ENCODE measurements around the gene GPR146. TPM values are rescaled to one million over a fixed set of nuclear protein-coding genes. Genes with fewer than 3 reads are reported as not detected.
A peak's percentile ranks its signal among the peaks of the same experiment; 100 is the strongest.

GPR146 gene
- polyA plus RNA-seq, 3 donors: 0.48 to 0.92 (median 0.48) TPM

GRCh38 chr7:994592-995308 is 49.6 kb upstream of the GPR146 start:
- no peak overlapping the region for H3K27ac ChIP-seq (ENCODE audit: low read depth in 1 of 2, low read length in 2 of 2)
- DNase-seq: no peak
- no peak overlapping the region for H3K4me3 ChIP-seq (replicated peaks in 1 of 3; ENCODE audit: low read depth in 2 of 3, low read length in 3 of 3)
- H3K4me1 ChIP-seq (ENCODE audit: control insufficient read depth in 1 of 2, insufficient read depth in 2 of 2, low read length in 2 of 2): peaks cover 5 to 7% of the 10 kb centered on the region in 2 donors
- H3K27ac Mint-ChIP-seq: peak overlapping the region in 1 of 7 donors; percentile 15
- WGBS (ENCODE audit: insufficient coverage): 90% methylated on average over 27 of the region's 28 CpGs
- no peak overlapping the region for H3K4me3 Mint-ChIP-seq
- H3K27me3 ChIP-seq (ENCODE audit: control insufficient read depth in 2 of 2, insufficient read depth in 2 of 2, low read length in 2 of 2): no peaks in the 10 kb centered on the region
- intact Hi-C loops (cut with micrococcal nuclease): loop anchor here (1.0 to 5.0 kb wide), 2 partner anchors 71 to 183 kb away; no protein-coding TSS in a partner anchor
- H3K9me3 Mint-ChIP-seq: peaks cover 0 to 1% (median 0%) of the 10 kb centered on the region in 7 donors
- peaks cover 3 to 8% of the 10 kb centered on the region in 2 donors for H3K36me3 ChIP-seq (replicated peaks in 1 of 2; ENCODE audit: control insufficient read depth in 1 of 2, insufficient read depth in 2 of 2, low read length in 2 of 2)
- no peaks in the 10 kb centered on the region for H4K20me1 ChIP-seq (ENCODE audit: insufficient read depth, low read length)
- TF ChIP-seq CTCF (IDR thresholded peaks at IDR 0.05): no peak
- H3K36me3 Mint-ChIP-seq: peaks cover 7 to 21% of the 10 kb centered on the region in 2 donors
- no peak overlapping the region for H2AFZ ChIP-seq (ENCODE audit: insufficient read depth, low read depth, low read length, poor library complexity, severe bottlenecking)
- no peak overlapping the region for H3K4me2 ChIP-seq (replicated peaks; ENCODE audit: extremely low read depth, low read length, poor library complexity, severe bottlenecking)
- peaks cover 7% of the 10 kb centered on the region for H3K4me1 Mint-ChIP-seq
- H3K9me3 ChIP-seq (replicated peaks in 1 of 2; ENCODE audit: control insufficient read depth in 1 of 2, insufficient read depth in 1 of 2, low read length in 2 of 2): no peaks in the 10 kb centered on the region
- no peaks in the 10 kb centered on the region for H3K79me2 ChIP-seq (ENCODE audit: insufficient read depth, low read length)
- no peak overlapping the region for H3K9ac ChIP-seq (ENCODE audit: insufficient read depth, low read length, poor library complexity, severe bottlenecking)
- peaks cover 5 to 14% (median 6%) of the 10 kb centered on the region in 3 donors for H3K27me3 Mint-ChIP-seq (ENCODE audit: low read depth in 3 of 3)

GRCh38 chr7:995571-995970 is 48.8 kb upstream of the GPR146 start:
- H3K9me3 Mint-ChIP-seq: peaks cover 0 to 1% (median 0%) of the 10 kb centered on the region in 7 donors
- 89% methylated on average over 13 of the region's 14 CpGs for WGBS (ENCODE audit: insufficient coverage)
- peak overlapping the region; percentile 15 for H3K9ac ChIP-seq (ENCODE audit: insufficient read depth, low read length, poor library complexity, severe bottlenecking)
- no peak overlapping the region for H3K4me2 ChIP-seq (replicated peaks; ENCODE audit: extremely low read depth, low read length, poor library complexity, severe bottlenecking)
- TF ChIP-seq CTCF (IDR thresholded peaks at IDR 0.05): no peak
- H3K27ac Mint-ChIP-seq: no peak overlapping the region
- peaks cover 5 to 7% of the 10 kb centered on the region in 2 donors for H3K4me1 ChIP-seq (ENCODE audit: control insufficient read depth in 1 of 2, insufficient read depth in 2 of 2, low read length in 2 of 2)
- H3K27me3 ChIP-seq (ENCODE audit: control insufficient read depth in 2 of 2, insufficient read depth in 2 of 2, low read length in 2 of 2): no peaks in the 10 kb centered on the region
- peaks cover 7% of the 10 kb centered on the region for H3K4me1 Mint-ChIP-seq
- H3K79me2 ChIP-seq (ENCODE audit: insufficient read depth, low read length): no peaks in the 10 kb centered on the region
- no peak for DNase-seq
- H3K27me3 Mint-ChIP-seq (ENCODE audit: low read depth in 3 of 3): peaks cover 5 to 14% (median 6%) of the 10 kb centered on the region in 3 donors
- H3K4me3 ChIP-seq (replicated peaks in 1 of 3; ENCODE audit: low read depth in 2 of 3, low read length in 3 of 3): no peak overlapping the region
- no peak overlapping the region for H2AFZ ChIP-seq (ENCODE audit: insufficient read depth, low read depth, low read length, poor library complexity, severe bottlenecking)
- H3K4me3 Mint-ChIP-seq: no peak overlapping the region
- peaks cover 3 to 8% of the 10 kb centered on the region in 2 donors for H3K36me3 ChIP-seq (replicated peaks in 1 of 2; ENCODE audit: control insufficient read depth in 1 of 2, insufficient read depth in 2 of 2, low read length in 2 of 2)
- peaks cover 7 to 28% of the 10 kb centered on the region in 2 donors for H3K36me3 Mint-ChIP-seq
- intact Hi-C loops (cut with micrococcal nuclease): no loop called here
- H3K27ac ChIP-seq (ENCODE audit: low read depth in 1 of 2, low read length in 2 of 2): no peak overlapping the region
- H3K9me3 ChIP-seq (replicated peaks in 1 of 2; ENCODE audit: control insufficient read depth in 1 of 2, insufficient read depth in 1 of 2, low read length in 2 of 2): no peaks in the 10 kb centered on the region
- no peaks in the 10 kb centered on the region for H4K20me1 ChIP-seq (ENCODE audit: insufficient read depth, low read length)

Measured in CD14-positive monocyte (primary cell).